Liver (tissue), 3 donors: Measurements from ENCODE around the gene NCOA4.

Experiments used
- ATF3 ChIP-seq: IDR thresholded peaks from 2 replicates; pipeline ENCODE4 v1.6.1; 2016; ENCODE audit warnings: antibody characterized with exemption
- CTCF ChIP-seq: fragments of 150-350 bp; IDR thresholded peaks from 2 replicates; pipeline ENCODE4 v1.5.1; 2017; ENCODE audit warnings: improper control_type of control experiment, low read depth, low read length; ENCODE audit not compliant: missing input control
- HNF4A ChIP-seq, 2 donors: conservative IDR thresholded peaks; 2 replicates each; pipeline ENCODE4 v1.6.1; 2016; ENCODE audit warnings: antibody characterized with exemption in 2 of 2, mild to moderate bottlenecking in 2 of 2
- HNF4G ChIP-seq: IDR thresholded peaks from 2 replicates; pipeline ENCODE4 v1.6.1; 2016; ENCODE audit warnings: antibody characterized with exemption
- JUND ChIP-seq, 2 donors: IDR thresholded peaks; 2 replicates each; pipeline ENCODE4 v1.6.1; 2016; ENCODE audit warnings: antibody characterized with exemption in 2 of 2
- MAX ChIP-seq: IDR thresholded peaks from 2 replicates; pipeline ENCODE4 v1.6.1; 2016; ENCODE audit warnings: antibody characterized with exemption
- RAD21 ChIP-seq, 2 donors: IDR thresholded peaks; 2 replicates each; pipeline ENCODE4 v1.6.1; 2016; ENCODE audit warnings: antibody characterized with exemption in 2 of 2, mild to moderate bottlenecking in 2 of 2
- TAF1 ChIP-seq: conservative IDR thresholded peaks from 2 replicates; pipeline ENCODE4 v1.6.1; 2016; ENCODE audit warnings: antibody characterized with exemption, mild to moderate bottlenecking
- donor health status: healthy.
- donor health status: healthy.

GRCh38 chr10:46048152-46048551 lies 17.7 kb upstream of the NCOA4 start:
- TF ChIP-seq CTCF (peak; percentile 22), JUND (IDR thresholded peaks at IDR 0.05) (no peak), HNF4G (no peak), TAF1 (no peak), ATF3 (no peak), MAX (no peak), HNF4A (conservative IDR thresholded peaks at IDR 0.05) (peak; percentile 18 to 57), RAD21 (IDR thresholded peaks at IDR 0.05) (peak; percentile 53 to 55)
